Adrenal gland (tissue), 5 donors: ENCODE results near the gene SMARCA1.

Experiments used
- POLR2A ChIP-seq, 2 donors: fragments of 450-650 bp; IDR thresholded peaks; one replicate each; pipeline ENCODE4 v1.6.1; 2017; ENCODE audit warnings: antibody characterized with exemption in 2 of 2, mild to moderate bottlenecking in 2 of 2, moderate library complexity in 1 of 2
- TF ChIP-seq, protein P1 (sequence below), 6 experiments: fragments of 450-650 bp in 4 of 6; fragments of 200-600 bp in 2 of 6; sonication (generic) in 1 of 6; IDR thresholded peaks; 1 replicate in 5 of 6; 2 replicates in 1 of 6; pipeline versions ENCODE4 v1.5.1 to v1.8.0; 2016 to 2021; ENCODE audit warnings: antibody characterized with exemption in 6 of 6, mild to moderate bottlenecking in 2 of 6, moderate library complexity in 1 of 6
- donor health status: DM: no; HTN: no; CAD: no.

DNA sequence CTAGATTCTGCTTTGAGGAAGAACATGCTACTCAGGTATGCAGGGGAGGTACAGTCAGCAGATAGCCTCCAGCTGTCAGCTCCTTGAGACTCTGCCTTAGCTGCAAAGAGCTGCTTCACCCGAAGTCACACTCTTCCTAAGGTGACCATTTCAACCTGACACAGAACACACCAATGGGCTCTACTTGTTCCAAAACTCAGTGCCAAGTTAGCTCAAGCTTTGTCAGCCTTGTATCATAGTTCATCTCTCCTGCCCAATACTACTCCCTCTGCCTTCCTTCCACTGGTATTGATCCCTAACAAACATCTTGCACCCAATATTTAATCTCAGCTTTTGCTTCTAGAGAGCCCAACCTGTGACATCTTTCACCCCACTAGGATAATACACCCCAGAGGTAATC, 7.8 kb upstream of the SMARCA1 start:
- TF ChIP-seq, protein P1, sequence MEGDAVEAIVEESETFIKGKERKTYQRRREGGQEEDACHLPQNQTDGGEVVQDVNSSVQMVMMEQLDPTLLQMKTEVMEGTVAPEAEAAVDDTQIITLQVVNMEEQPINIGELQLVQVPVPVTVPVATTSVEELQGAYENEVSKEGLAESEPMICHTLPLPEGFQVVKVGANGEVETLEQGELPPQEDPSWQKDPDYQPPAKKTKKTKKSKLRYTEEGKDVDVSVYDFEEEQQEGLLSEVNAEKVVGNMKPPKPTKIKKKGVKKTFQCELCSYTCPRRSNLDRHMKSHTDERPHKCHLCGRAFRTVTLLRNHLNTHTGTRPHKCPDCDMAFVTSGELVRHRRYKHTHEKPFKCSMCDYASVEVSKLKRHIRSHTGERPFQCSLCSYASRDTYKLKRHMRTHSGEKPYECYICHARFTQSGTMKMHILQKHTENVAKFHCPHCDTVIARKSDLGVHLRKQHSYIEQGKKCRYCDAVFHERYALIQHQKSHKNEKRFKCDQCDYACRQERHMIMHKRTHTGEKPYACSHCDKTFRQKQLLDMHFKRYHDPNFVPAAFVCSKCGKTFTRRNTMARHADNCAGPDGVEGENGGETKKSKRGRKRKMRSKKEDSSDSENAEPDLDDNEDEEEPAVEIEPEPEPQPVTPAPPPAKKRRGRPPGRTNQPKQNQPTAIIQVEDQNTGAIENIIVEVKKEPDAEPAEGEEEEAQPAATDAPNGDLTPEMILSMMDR (IDR thresholded peaks at IDR 0.05) = no peak
- no peak for TF ChIP-seq POLR2A (IDR thresholded peaks at IDR 0.05)
